HUES48 (cell line): ENCODE results near the gene IL15RA.

ENCODE experiments used
- H3K27ac ChIP-seq: one replicate; pipeline ENCODE4 v1.7.0; 2013; ENCODE audit warnings: low read depth, low read length, inconsistent platforms
- H3K27me3 ChIP-seq: 2 replicates; pipeline ENCODE4 v1.6.1; 2013; ENCODE audit warnings: mild to moderate bottlenecking, low read length; ENCODE audit not compliant: control insufficient read depth, insufficient read depth
- H3K36me3 ChIP-seq: 2 replicates; pipeline ENCODE4 v1.6.1; 2013; ENCODE audit warnings: low read length; ENCODE audit not compliant: control insufficient read depth, insufficient read depth
- H3K4me1 ChIP-seq: 2 replicates; pipeline ENCODE4 v1.6.1; 2013; ENCODE audit warnings: mild to moderate bottlenecking, low read length; ENCODE audit not compliant: control insufficient read depth, insufficient read depth
- H3K4me3 ChIP-seq: 2 replicates; pipeline ENCODE4 v1.5.1; 2013; ENCODE audit warnings: mild to moderate bottlenecking, low read depth, low read length
- H3K9ac ChIP-seq: 2 replicates; pipeline ENCODE4 v1.6.1; 2013; ENCODE audit warnings: mild to moderate bottlenecking, low read depth, low read length, moderate library complexity
- H3K9me3 ChIP-seq: 2 replicates; pipeline ENCODE4 v1.6.1; 2013; ENCODE audit warnings: low read length; ENCODE audit not compliant: control insufficient read depth, insufficient read depth

The IL15RA gene

DNA sequence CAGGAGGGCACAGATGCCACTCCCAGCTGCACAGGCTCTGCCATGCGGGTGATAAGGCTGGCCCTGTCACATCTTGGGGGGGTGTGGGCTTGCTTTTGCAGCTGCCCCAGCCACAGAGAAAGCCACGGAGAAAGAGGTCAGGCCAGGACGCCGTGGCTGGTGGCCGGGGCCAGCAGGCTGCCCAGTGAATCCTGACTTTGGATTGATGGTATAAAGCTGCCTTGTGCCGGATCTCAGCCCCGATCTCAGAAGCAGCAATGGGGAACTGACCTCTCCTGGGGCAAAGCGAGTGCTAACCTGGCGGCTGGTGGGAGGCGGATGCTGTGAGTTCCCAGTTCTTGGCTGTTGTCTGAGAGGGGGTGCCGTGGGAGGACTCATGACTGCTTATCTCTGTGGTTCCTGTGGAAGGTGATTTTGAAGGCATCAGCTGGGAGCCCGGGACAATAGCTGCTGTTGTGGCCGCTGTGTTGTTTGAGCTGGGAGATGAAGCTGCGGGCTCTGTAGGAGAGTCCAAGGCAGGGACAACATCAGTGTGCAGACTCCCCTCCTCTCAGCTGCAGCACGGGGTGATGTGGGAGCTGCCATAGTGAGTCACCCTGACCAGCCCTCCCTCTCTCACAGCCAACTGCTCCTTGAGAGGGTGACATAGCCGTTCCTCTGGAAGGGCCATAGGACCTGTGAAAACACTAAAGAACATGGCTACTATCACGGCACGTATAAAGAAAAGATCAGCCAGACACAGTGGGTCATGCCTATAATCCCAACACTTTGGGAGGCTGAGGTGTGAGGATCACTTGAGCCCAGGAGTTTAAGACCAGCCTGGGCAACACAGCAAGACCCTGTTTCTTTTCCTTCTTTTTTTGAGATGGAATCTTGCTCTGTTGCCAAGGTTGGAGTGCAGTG lies 17.0 kb downstream of the IL15RA start:
- no peaks in the 10 kb centered on the region for H3K9me3 ChIP-seq
- H3K36me3 ChIP-seq = no peaks in the 10 kb centered on the region
- H3K4me3 ChIP-seq = no peak overlapping the region
- H3K4me1 ChIP-seq = no peaks in the 10 kb centered on the region
- H3K27me3 ChIP-seq = no peaks in the 10 kb centered on the region
- H3K9ac ChIP-seq = no peak overlapping the region
- H3K27ac ChIP-seq = no peak overlapping the region

DNA sequence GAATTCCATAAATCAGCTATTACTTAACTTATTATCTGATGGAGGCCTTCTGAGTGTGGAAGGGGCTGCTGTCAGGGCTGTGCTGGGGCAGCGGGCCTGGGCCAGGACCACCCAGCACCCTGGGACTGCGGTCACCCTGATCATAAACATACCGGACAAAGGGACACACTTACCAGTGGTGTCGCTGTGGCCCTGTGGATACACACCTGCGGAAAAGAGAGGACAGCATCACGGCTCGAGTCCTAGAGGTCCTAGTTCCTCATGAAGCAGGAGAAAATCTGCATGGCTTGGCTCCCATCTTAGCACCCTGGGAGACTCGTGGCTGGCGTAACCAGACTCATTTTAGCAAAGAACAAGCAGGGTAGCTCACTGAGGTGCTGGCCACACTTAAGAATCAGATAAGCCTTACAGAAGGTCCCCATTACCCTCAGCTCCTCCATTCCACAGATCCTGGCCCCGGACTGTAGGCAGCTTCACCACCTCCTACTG lies 17.7 kb downstream of the IL15RA start:
- H3K36me3 ChIP-seq = no peaks in the 10 kb centered on the region
- no peaks in the 10 kb centered on the region for H3K4me1 ChIP-seq
- H3K9ac ChIP-seq = no peak overlapping the region
- H3K27me3 ChIP-seq = no peaks in the 10 kb centered on the region
- no peak overlapping the region for H3K27ac ChIP-seq
- H3K4me3 ChIP-seq = no peak overlapping the region
- H3K9me3 ChIP-seq = no peaks in the 10 kb centered on the region

DNA sequence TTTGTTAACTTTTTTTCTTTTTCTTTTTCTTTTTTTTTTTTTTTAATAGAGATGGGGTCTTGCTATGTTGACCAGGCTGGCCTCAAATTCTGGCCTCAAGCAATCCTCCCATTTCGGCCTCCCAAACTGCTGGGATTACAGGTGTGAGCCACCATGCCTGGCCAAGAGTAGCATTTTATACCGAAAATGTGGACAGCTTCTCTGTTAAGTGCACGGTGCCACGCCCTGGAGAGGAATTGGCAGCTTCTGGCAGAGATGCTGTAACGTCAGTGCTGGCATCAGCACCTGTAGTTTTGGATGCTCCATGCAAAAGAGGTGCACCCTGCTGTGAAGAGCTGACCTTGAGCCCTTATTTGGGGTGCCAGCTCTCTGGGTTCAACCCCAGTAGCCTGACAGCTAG lies 18.2 kb downstream of the IL15RA start:
- Histone ChIP-seq H3K9me3 (no peaks in the 10 kb centered on the region), H3K27me3 (no peaks in the 10 kb centered on the region), H3K4me1 (no peaks in the 10 kb centered on the region), H3K36me3 (no peaks in the 10 kb centered on the region), H3K27ac (no peak overlapping the region), H3K4me3 (no peak overlapping the region), H3K9ac (no peak overlapping the region)

DNA sequence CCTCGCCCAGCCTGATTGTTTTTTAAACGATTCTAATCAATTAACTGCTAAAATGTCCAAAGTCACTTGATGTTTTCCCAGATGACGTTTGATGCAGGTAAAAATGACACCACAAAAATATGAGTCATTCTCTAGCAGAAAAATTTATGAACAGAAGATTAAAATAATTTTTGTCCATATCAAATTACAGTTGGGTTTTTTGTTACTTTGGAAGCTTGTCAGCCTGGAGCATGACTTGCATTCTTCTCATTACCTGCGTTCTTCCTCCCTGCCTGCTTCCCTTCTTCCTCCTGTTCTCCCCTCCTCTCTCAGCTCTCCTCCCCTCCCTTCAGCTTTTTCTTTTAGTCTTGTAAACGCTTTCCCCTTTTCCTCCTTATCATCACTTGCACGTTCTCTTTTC lies 18.7 kb downstream of the IL15RA start:
- no peak overlapping the region for H3K9ac ChIP-seq

DNA sequence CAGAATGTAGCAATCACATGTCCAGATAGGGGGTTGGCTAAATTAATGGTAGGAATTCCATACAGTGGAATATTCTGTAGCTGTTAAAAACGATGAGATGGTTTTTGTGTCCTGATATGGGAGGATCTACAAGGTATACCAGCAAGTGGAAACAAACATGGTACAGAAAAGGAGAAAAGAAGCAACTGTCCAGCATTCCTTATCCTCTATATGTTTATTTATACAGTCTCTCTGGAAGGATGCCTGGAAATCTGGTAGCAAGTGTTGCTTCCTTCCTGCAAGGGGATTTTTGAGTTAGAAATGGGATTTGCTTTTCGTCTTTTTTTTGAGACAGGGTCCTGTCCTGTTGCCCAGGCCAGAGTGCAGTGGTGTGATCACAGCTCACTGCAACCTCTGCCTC lies 19.3 kb downstream of the IL15RA start:
- H3K9me3 ChIP-seq = no peaks in the 10 kb centered on the region
- no peak overlapping the region for H3K27ac ChIP-seq
- no peak overlapping the region for H3K4me3 ChIP-seq
- H3K36me3 ChIP-seq = no peaks in the 10 kb centered on the region
- no peaks in the 10 kb centered on the region for H3K4me1 ChIP-seq
- no peaks in the 10 kb centered on the region for H3K27me3 ChIP-seq
- no peak overlapping the region for H3K9ac ChIP-seq

More for the DNA sequence above, 18.7 kb downstream of the IL15RA start:
- no peaks in the 10 kb centered on the region for H3K27me3 ChIP-seq
- no peak overlapping the region for H3K27ac ChIP-seq
- H3K4me1 ChIP-seq = no peaks in the 10 kb centered on the region
- H3K9me3 ChIP-seq = no peaks in the 10 kb centered on the region
- H3K4me3 ChIP-seq = no peak overlapping the region
- H3K36me3 ChIP-seq = no peaks in the 10 kb centered on the region

DNA sequence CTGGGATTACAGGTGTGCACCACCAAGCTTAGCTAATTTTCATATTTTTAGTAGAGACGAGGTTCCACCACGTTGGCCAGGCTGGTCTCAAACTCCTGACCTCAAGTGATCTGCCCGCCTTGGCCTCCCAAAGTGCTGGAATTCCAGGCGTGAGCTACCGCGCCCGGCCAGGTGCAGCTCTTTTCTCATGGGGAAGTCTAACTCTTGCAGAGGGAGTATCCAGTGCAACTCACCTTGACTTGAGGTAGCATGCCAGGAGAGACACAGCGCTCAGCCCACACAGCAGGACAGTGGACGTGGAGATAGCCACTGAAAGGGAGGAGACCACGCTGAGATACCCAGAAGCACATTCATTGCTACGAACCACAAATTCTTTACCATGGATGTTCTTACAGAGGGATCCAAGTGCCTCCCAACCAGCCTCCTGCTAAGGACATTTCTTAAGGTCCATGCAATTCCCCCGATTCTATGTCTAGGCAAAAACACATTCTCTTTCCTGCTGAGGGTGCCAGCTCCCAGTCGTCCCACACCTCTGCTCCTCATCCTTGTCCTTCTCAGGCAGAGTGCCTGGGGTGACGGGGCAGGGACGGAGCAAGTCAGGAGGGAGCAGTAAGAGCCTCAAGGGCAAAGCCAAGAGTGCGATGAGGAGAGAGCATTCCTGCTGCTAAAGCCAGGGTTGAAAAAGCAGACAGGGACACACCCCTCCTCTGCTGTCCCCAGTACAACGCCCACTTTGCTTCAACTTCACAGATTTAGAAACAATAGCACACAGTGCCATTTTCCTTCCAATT lies 21.0 kb downstream of the IL15RA start:
- Histone ChIP-seq H3K27ac (no peak overlapping the region), H3K9me3 (no peaks in the 10 kb centered on the region), H3K4me1 (no peaks in the 10 kb centered on the region; the same call in 1 of the 2 replicates), H3K9ac (no peak overlapping the region), H3K36me3 (no peaks in the 10 kb centered on the region), H3K27me3 (no peaks in the 10 kb centered on the region), H3K4me3 (no peak overlapping the region)

- Histone ChIP-seq H3K27me3 (no peaks in the 10 kb centered on the region), H3K9me3 (no peaks in the 10 kb centered on the region), H3K9ac (no peak overlapping the region), H3K4me1 (no peaks in the 10 kb centered on the region; the same call in 1 of the 2 replicates), H3K27ac (no peak overlapping the region), H3K4me3 (no peak overlapping the region), H3K36me3 (no peaks in the 10 kb centered on the region)
Observed at GRCh38 chr10:5953676-5954075, 23.7 kb downstream of the IL15RA start.

GRCh38 chr10:5952731-5953385 lies 24.5 kb downstream of the IL15RA start:
- no peaks in the 10 kb centered on the region; the same call in 1 of the 2 replicates for H3K4me1 ChIP-seq
- no peaks in the 10 kb centered on the region for H3K36me3 ChIP-seq
- H3K4me3 ChIP-seq = no peak overlapping the region
- H3K9me3 ChIP-seq = no peaks in the 10 kb centered on the region
- H3K27me3 ChIP-seq = no peaks in the 10 kb centered on the region
- no peak overlapping the region for H3K27ac ChIP-seq
- H3K9ac ChIP-seq = no peak overlapping the region

DNA sequence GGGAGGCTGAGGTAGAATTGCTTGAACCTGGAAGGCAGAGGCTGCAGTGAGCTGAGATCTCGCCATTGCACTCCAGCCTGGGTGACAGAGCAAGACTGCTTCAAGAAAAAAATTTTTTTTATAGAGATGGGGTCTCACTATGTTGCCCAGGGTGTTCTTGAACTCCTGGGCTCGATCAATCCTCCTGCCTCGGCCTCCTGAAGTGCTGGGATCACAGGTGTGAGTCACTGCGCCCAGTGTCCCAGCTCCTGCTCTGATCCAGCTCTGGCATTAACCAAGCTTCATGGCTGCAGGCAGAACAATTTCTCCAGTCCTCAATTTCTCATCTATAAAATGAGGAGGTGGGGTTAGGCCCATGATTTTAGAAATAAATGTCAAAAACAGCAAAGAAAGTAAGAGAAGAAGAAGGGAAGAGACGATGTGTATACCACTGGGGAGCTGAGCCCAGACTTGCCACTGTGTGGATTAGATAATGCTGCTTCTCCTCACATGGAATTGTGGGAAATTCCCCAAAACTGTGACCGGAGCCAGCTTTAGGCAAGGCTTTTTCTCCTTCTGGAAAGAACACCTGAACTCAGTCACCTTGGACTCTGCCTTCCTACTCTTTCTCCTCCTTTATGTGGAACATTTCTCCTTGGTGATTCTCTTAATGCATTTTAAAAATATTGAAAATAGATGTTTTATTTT lies 25.5 kb downstream of the IL15RA start:
- Histone ChIP-seq H3K9me3 (no peaks in the 10 kb centered on the region), H3K4me3 (no peak overlapping the region), H3K9ac (no peak overlapping the region), H3K27ac (no peak overlapping the region), H3K27me3 (no peaks in the 10 kb centered on the region), H3K36me3 (no peaks in the 10 kb centered on the region), H3K4me1 (no peaks in the 10 kb centered on the region; the same call in 1 of the 2 replicates)

DNA sequence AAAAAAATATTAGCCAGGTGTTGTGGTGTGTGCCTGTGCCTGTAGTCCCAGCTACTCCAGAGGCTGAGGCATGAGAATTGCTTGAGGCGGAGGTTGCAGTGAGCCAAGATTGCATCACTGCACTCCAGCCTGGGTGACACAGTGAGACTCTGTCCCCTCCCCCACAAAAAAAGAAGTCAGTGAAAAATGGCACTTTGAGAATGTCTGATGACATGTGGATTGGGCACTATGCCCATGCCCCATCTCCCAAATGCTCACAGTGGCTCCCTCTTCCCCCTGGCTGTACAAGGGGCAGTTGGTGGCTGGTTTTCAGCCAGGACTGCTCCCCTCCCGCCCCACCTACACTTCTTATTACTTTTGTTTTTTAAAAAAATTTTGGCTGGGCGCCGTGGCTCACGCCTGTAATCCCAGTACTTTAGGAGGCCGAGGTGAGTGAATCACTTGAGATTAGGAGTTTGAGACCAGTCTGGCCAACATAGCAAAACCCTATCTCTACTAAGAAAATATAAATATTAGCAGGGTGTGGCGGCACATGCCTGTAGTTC lies 26.1 kb downstream of the IL15RA start:
- H3K9ac ChIP-seq = no peak overlapping the region
- H3K4me1 ChIP-seq = no peaks in the 10 kb centered on the region; the same call in 1 of the 2 replicates
- no peak overlapping the region for H3K27ac ChIP-seq
- no peaks in the 10 kb centered on the region for H3K27me3 ChIP-seq
- H3K36me3 ChIP-seq = no peaks in the 10 kb centered on the region
- H3K4me3 ChIP-seq = no peak overlapping the region
- no peaks in the 10 kb centered on the region for H3K9me3 ChIP-seq
